IMR-90 (cell line): ENCODE data around the gene PEX16. TPM values are rescaled to one million over a fixed set of nuclear protein-coding genes. Genes with fewer than 3 reads are reported as not detected.

Experiments used
- ATAC-seq: fragments of 200-7000 bp; cut with Tn5 transposase; 2 replicates; pipeline ENCODE4 v1.9.1; 2020; ENCODE audit warnings: low read depth, mild to moderate bottlenecking, moderate library complexity
- BruUV-seq: library from RNA; stranded (reverse); fragments of 400-500 nt; replicated peaks from 2 replicates; lab custom pipeline; 2021; lab: Mats Ljungman, UMichigan
- CTCF ChIA-PET: fragments of 300-600 bp; formaldehyde crosslinking; extraction: SDS; loops from one replicate; lab custom pipeline; 2021; ENCODE audit warnings: antibody characterized with exemption; lab: Yijun Ruan, JAX
- POLR2A ChIA-PET: fragments of 300-600 bp; sonication (Branson Sonifier 250); formaldehyde crosslinking; loops from one replicate; lab custom pipeline; 2022; ENCODE audit warnings: antibody characterized with exemption; ENCODE audit not compliant: unreplicated experiment; lab: Charles Lee
- DNase-seq: peaks from one replicate; pipeline ENCODE4 v3.0.0; 2013
- H2AFZ ChIP-seq: replicated peaks from 2 replicates; pipeline ENCODE3; 2013; ENCODE audit warnings: low read length, mild to moderate bottlenecking; ENCODE audit not compliant: poor library complexity
- H2AK5ac ChIP-seq: 2 replicates; pipeline ENCODE4 v1.6.1; 2013; ENCODE audit warnings: low read depth, low read length, inconsistent platforms
- H2AK9ac ChIP-seq: replicated peaks from 2 replicates; pipeline ENCODE3; 2013; ENCODE audit warnings: mild to moderate bottlenecking, low read depth, low read length, moderate library complexity; ENCODE audit not compliant: poor library complexity
- H2BK120ac ChIP-seq: 2 replicates; pipeline ENCODE4 v1.6.1; 2013; ENCODE audit warnings: low read depth, low read length, inconsistent platforms
- H2BK15ac ChIP-seq: 3 replicates; pipeline ENCODE4 v1.6.1; 2013; ENCODE audit warnings: low read depth, low read length, inconsistent platforms
- H2BK20ac ChIP-seq: 2 replicates; pipeline ENCODE4 v1.6.1; 2013; ENCODE audit warnings: low read depth, mild to moderate bottlenecking, inconsistent platforms, low read length, moderate library complexity
- H2BK5ac ChIP-seq: 2 replicates; pipeline ENCODE4 v1.6.1; 2013; ENCODE audit warnings: mild to moderate bottlenecking, low read depth, low read length, inconsistent platforms; ENCODE audit not compliant: poor library complexity, severe bottlenecking
- H3K14ac ChIP-seq: replicated peaks from 2 replicates; pipeline ENCODE4 v1.6.1; 2013; ENCODE audit warnings: low read depth, low read length, inconsistent platforms
- H3K18ac ChIP-seq: 2 replicates; pipeline ENCODE4 v1.6.1; 2013; ENCODE audit warnings: low read depth, low read length, control low read depth
- H3K23ac ChIP-seq: 2 replicates; pipeline ENCODE4 v1.6.1; 2013; ENCODE audit warnings: low read depth, low read length, inconsistent platforms
- H3K27ac ChIP-seq: 2 replicates; pipeline ENCODE4 v1.5.1; 2013; ENCODE audit warnings: mild to moderate bottlenecking, control low read depth, low read length; ENCODE audit not compliant: insufficient read depth
- H3K27me3 ChIP-seq: 2 replicates; pipeline ENCODE4 v1.6.1; 2013; ENCODE audit warnings: low read length; ENCODE audit not compliant: control insufficient read depth, insufficient read depth
- H3K36me3 ChIP-seq: 2 replicates; pipeline ENCODE4 v1.6.1; 2013; ENCODE audit warnings: low read length, mixed read lengths; ENCODE audit not compliant: control insufficient read depth, insufficient read depth
- H3K4ac ChIP-seq: 2 replicates; pipeline ENCODE4 v1.6.1; 2013; ENCODE audit warnings: low read depth, low read length, inconsistent platforms
- H3K4me1 ChIP-seq: 2 replicates; pipeline ENCODE4 v1.6.1; 2013; ENCODE audit warnings: low read length, mixed read lengths; ENCODE audit not compliant: control insufficient read depth, insufficient read depth
- H3K4me2 ChIP-seq: 2 replicates; pipeline ENCODE4 v1.6.1; 2013; ENCODE audit warnings: low read depth, mild to moderate bottlenecking, control low read depth, low read length, moderate library complexity
- H3K4me3 ChIP-seq: 2 replicates; pipeline ENCODE4 v1.5.1; 2013; ENCODE audit warnings: low read depth, mild to moderate bottlenecking, control low read depth, low read length, moderate library complexity; ENCODE audit not compliant: insufficient read depth
- H3K56ac ChIP-seq: 2 replicates; pipeline ENCODE4 v1.6.1; 2013; ENCODE audit warnings: low read length, inconsistent platforms; ENCODE audit not compliant: insufficient read depth; ENCODE audit errors: extremely low read depth
- H3K79me1 ChIP-seq, 2 experiments: 2 replicates each; pipeline ENCODE4 v1.6.1; 2013; ENCODE audit warnings: low read length in 2 of 2, inconsistent platforms in 1 of 2, low read depth in 1 of 2
- H3K9ac ChIP-seq: 2 replicates; pipeline ENCODE4 v1.6.1; 2013; ENCODE audit warnings: low read depth, low read length, control low read depth
- H3K9me1 ChIP-seq: 2 replicates; pipeline ENCODE4 v1.6.1; 2013; ENCODE audit warnings: low read length, inconsistent platforms; ENCODE audit not compliant: insufficient read depth
- H3K9me3 ChIP-seq: 2 replicates; pipeline ENCODE4 v1.6.1; 2013; ENCODE audit warnings: low read length; ENCODE audit not compliant: control insufficient read depth, insufficient read depth
- H4K20me1 ChIP-seq: 2 replicates; pipeline ENCODE4 v1.6.1; 2013; ENCODE audit warnings: low read length, inconsistent platforms; ENCODE audit not compliant: insufficient read depth
- H4K5ac ChIP-seq: 2 replicates; pipeline ENCODE4 v1.6.1; 2013; ENCODE audit warnings: mild to moderate bottlenecking, low read depth, low read length, control low read depth
- H4K8ac ChIP-seq, 2 experiments: 2 replicates each; pipeline ENCODE4 v1.6.1; 2013; ENCODE audit warnings: low read depth in 2 of 2, low read length in 2 of 2, control low read depth in 1 of 2, inconsistent platforms in 1 of 2
- H4K91ac ChIP-seq: 2 replicates; pipeline ENCODE4 v1.6.1; 2013; ENCODE audit warnings: low read depth, low read length, inconsistent platforms; ENCODE audit not compliant: insufficient read depth
- BHLHE40 ChIP-seq: fragments of 150-350 bp; IDR thresholded peaks from 2 replicates; pipeline ENCODE4 v1.6.1; 2016; ENCODE audit warnings: mild to moderate bottlenecking, low read depth, low read length
- CEBPB ChIP-seq: IDR thresholded peaks from 2 replicates; pipeline ENCODE4 v1.6.1; 2012; ENCODE audit warnings: low read depth, low read length, improper control_type of control experiment
- CHD1 ChIP-seq: IDR thresholded peaks from 2 replicates; pipeline ENCODE4 v1.6.1; 2012; ENCODE audit warnings: low read depth, low read length, improper control_type of control experiment
- FOS ChIP-seq: fragments of 150-350 bp; IDR thresholded peaks from 2 replicates; pipeline ENCODE4 v1.6.1; 2016; ENCODE audit warnings: low read depth, low read length
- MAFK ChIP-seq: IDR thresholded peaks from 2 replicates; pipeline ENCODE4 v1.6.1; 2012; ENCODE audit warnings: low read depth, low read length, improper control_type of control experiment
- MAZ ChIP-seq: IDR thresholded peaks from 2 replicates; pipeline ENCODE4 v1.6.1; 2012; ENCODE audit warnings: low read depth, mild to moderate bottlenecking, low read length, improper control_type of control experiment, moderate library complexity, borderline replicate concordance
- MXI1 ChIP-seq: IDR thresholded peaks from 2 replicates; pipeline ENCODE4 v1.6.1; 2012; ENCODE audit warnings: low read depth, mild to moderate bottlenecking, low read length, moderate library complexity, borderline replicate concordance
- NFE2L2 ChIP-seq: fragments of 150-350 bp; IDR thresholded peaks from 2 replicates; pipeline ENCODE4 v1.6.1; 2016; ENCODE audit warnings: low read depth, mild to moderate bottlenecking, low read length
- POLR2A ChIP-seq: IDR thresholded peaks from 2 replicates; pipeline ENCODE4 v1.6.1; 2012; ENCODE audit warnings: mild to moderate bottlenecking, low read depth, low read length
- RAD21 ChIP-seq: IDR thresholded peaks from 2 replicates; pipeline ENCODE4 v1.6.1; 2012; ENCODE audit warnings: low read length, improper control_type of control experiment
- RCOR1 ChIP-seq: IDR thresholded peaks from 2 replicates; pipeline ENCODE4 v1.6.1; 2012; ENCODE audit warnings: mild to moderate bottlenecking, low read length, improper control_type of control experiment; ENCODE audit not compliant: insufficient replicate concordance
- RFX5 ChIP-seq: IDR thresholded peaks from 2 replicates; pipeline ENCODE4 v1.8.0; 2012; ENCODE audit warnings: low read depth, mild to moderate bottlenecking, low read length, moderate library complexity
- SMC3 ChIP-seq: fragments of 150-350 bp; IDR thresholded peaks from 2 replicates; pipeline ENCODE4 v1.6.1; 2016; ENCODE audit warnings: low read depth, mild to moderate bottlenecking, antibody characterized with exemption, low read length, moderate library complexity
- WGBS, 2 experiments: methylation state at CpG; one replicate each; pipeline versions ENCODE4 v1.1.5 to v1.1.7; 2013; ENCODE audit warnings: missing lambda C conversion rate in 2 of 2; ENCODE audit not compliant: insufficient read length in 1 of 2; ENCODE audit errors: extremely low coverage in 2 of 2; 5-methylcytosine and 5-hydroxymethylcytosine counted together
- dilution Hi-C: fragments of 300-500 bp; cut with HindIII; formaldehyde crosslinking; loops from one replicate; pipeline ENCODE4 v1.14.3; 2018; ENCODE audit warnings: low sequenced_read_pairs; ENCODE audit not compliant: unreplicated experiment
- in situ Hi-C: fragments of 300-500 bp; cut with MboI; formaldehyde crosslinking; loops from 3 replicates; pipeline ENCODE4 v1.14.3; 2019; ENCODE audit warnings: low sequenced_read_pairs, inconsistent platforms, mixed read lengths
- intact Hi-C: fragments of 100-400 bp; cut with micrococcal nuclease; formaldehyde crosslinking; loops from 2 replicates; pipeline ENCODE4 v1.10.0; 2022
- polyA plus RNA-seq, 3 experiments: library from polyadenylated mRNA; depleted of rRNA; stranded (reverse); fragments of >200 nt; gene quantifications; 2 replicates each; pipeline ENCODE4 v1.2.3, GENCODE V29; 2012; ENCODE audit warnings: low replicate concordance in 1 of 3
- total RNA-seq: library from RNA; depleted of rRNA; stranded (reverse); fragments of >200 nt; gene quantifications from 2 replicates; pipeline ENCODE4 v1.2.3, GENCODE V29; 2012
- TF ChIP-seq, protein P1 (sequence below): fragments of 150-350 bp; IDR thresholded peaks from 2 replicates; pipeline ENCODE4 v1.6.1; 2017; ENCODE audit warnings: mild to moderate bottlenecking, antibody characterized with exemption, low read length, low read depth
- TF ChIP-seq, protein P2 (sequence below): fragments of 150-350 bp; IDR thresholded peaks from 2 replicates; pipeline ENCODE4 v1.6.1; 2016; ENCODE audit warnings: low read depth, mild to moderate bottlenecking, low read length, moderate library complexity, borderline replicate concordance
- TF ChIP-seq, protein P3 (sequence below): conservative IDR thresholded peaks from 2 replicates; pipeline ENCODE4 v1.5.1; 2012; ENCODE audit warnings: mild to moderate bottlenecking, low read depth, low read length, improper control_type of control experiment

The PEX16 gene
- total and polyA plus RNA-seq, 2 of the 4 experiments (the other 2 are of a cell fraction) = 17.9 to 23.3 TPM

DNA sequence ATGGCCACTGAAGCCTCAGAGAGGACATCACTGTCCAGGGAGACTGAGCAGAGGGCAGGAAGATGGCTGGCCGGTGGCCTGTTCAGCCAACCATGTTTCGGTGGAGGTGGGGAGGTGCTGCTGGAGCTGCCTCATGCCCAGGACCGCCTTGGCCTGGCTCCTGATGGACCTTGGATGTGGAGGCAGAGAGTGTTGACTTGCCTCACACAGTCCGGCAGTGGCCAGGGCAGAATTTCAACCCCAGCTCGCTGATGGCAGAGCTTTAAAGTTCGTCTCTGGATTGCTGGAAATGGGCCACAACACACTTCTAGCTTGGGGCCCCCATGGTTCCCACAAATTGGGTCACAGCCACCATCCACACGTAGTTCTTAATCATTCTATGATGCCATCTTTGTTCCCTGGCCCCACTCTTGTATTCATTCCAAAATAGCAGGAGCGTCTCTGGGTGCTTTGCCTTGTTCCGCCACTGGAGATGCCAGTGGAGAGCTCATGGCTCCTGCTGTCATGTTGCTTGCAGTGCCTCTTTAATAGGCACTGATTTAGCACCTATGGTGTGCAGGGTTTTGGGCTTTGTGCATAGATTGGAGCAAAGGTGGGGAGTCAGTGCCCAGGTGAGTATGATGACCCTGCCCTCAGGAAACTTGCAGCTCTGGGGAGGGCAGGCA is 26.7 kb downstream of the PEX16 start:
- no peak overlapping the region for H3K14ac ChIP-seq
- no peak overlapping the region for H3K23ac ChIP-seq
- H4K91ac ChIP-seq = no peak overlapping the region
- no peaks in the 10 kb centered on the region for H3K36me3 ChIP-seq
- H2BK120ac ChIP-seq = no peak overlapping the region
- no peaks in the 10 kb centered on the region; the same call in 1 of the 2 replicates for H3K9me1 ChIP-seq
- no peak overlapping the region for H2AK9ac ChIP-seq
- ChIA-PET CTCF (no interaction called here), POLR2A (no interaction called here)
- dilution Hi-C loops = no loop called here
- peaks cover 3% of the 10 kb centered on the region for H4K20me1 ChIP-seq
- H3K9me3 ChIP-seq = no peaks in the 10 kb centered on the region
- 55% methylated on average over 5 of the region's 9 CpGs; no CpG with 5 or more reads in 1 of the 2 experiments for WGBS, 2 experiments
- H3K4me3 ChIP-seq = no peak overlapping the region
- H2BK15ac ChIP-seq = no peak overlapping the region
- no peak overlapping the region for H4K5ac ChIP-seq
- intact Hi-C loops = no loop called here
- no peak overlapping the region for H2BK20ac ChIP-seq
- no peak overlapping the region for H3K18ac ChIP-seq
- H2AK5ac ChIP-seq = no peak overlapping the region
- H3K56ac ChIP-seq = no peak overlapping the region
- no peak overlapping the region for H3K27ac ChIP-seq
- H3K9ac ChIP-seq = no peak overlapping the region
- in situ Hi-C loops = no loop called here
- BruUV-seq = no TSS peak
- no peak for TF ChIP-seq CHD1
- TF ChIP-seq MAFK = no peak
- TF ChIP-seq RCOR1 = no peak
- TF ChIP-seq, protein P1, sequence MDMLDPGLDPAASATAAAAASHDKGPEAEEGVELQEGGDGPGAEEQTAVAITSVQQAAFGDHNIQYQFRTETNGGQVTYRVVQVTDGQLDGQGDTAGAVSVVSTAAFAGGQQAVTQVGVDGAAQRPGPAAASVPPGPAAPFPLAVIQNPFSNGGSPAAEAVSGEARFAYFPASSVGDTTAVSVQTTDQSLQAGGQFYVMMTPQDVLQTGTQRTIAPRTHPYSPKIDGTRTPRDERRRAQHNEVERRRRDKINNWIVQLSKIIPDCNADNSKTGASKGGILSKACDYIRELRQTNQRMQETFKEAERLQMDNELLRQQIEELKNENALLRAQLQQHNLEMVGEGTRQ = no peak
- TF ChIP-seq, protein P2, sequence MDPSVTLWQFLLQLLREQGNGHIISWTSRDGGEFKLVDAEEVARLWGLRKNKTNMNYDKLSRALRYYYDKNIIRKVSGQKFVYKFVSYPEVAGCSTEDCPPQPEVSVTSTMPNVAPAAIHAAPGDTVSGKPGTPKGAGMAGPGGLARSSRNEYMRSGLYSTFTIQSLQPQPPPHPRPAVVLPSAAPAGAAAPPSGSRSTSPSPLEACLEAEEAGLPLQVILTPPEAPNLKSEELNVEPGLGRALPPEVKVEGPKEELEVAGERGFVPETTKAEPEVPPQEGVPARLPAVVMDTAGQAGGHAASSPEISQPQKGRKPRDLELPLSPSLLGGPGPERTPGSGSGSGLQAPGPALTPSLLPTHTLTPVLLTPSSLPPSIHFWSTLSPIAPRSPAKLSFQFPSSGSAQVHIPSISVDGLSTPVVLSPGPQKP = no peak
- TF ChIP-seq RAD21 = no peak
- no peak for TF ChIP-seq NFE2L2
- TF ChIP-seq FOS = no peak
- TF ChIP-seq MAZ = no peak
- TF ChIP-seq CEBPB = no peak
- TF ChIP-seq, protein P3, sequence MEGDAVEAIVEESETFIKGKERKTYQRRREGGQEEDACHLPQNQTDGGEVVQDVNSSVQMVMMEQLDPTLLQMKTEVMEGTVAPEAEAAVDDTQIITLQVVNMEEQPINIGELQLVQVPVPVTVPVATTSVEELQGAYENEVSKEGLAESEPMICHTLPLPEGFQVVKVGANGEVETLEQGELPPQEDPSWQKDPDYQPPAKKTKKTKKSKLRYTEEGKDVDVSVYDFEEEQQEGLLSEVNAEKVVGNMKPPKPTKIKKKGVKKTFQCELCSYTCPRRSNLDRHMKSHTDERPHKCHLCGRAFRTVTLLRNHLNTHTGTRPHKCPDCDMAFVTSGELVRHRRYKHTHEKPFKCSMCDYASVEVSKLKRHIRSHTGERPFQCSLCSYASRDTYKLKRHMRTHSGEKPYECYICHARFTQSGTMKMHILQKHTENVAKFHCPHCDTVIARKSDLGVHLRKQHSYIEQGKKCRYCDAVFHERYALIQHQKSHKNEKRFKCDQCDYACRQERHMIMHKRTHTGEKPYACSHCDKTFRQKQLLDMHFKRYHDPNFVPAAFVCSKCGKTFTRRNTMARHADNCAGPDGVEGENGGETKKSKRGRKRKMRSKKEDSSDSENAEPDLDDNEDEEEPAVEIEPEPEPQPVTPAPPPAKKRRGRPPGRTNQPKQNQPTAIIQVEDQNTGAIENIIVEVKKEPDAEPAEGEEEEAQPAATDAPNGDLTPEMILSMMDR = no peak
- TF ChIP-seq BHLHE40 = no peak
- no peak for TF ChIP-seq SMC3
- no peak for TF ChIP-seq POLR2A
- TF ChIP-seq MXI1 = no peak
- TF ChIP-seq RFX5 = no peak
- no peak overlapping the region for H3K4ac ChIP-seq
- ATAC-seq (no peak), DNase-seq (no peak)
- H3K27me3 ChIP-seq = peaks cover 48% of the 10 kb centered on the region
- no peak overlapping the region for H4K8ac ChIP-seq
- no peaks in the 10 kb centered on the region for H3K4me1 ChIP-seq
- no peak overlapping the region for H2AFZ ChIP-seq
- H2BK5ac ChIP-seq = no peak overlapping the region
- no peak overlapping the region for H3K4me2 ChIP-seq
- H3K79me1 ChIP-seq = no peaks in the 10 kb centered on the region
